HFF-Myc (cell line): ENCODE measurements around the gene CNKSR2.

Experiments used
- DNase-seq: peaks from one replicate; pipeline ENCODE4 v3.0.0-alpha.2; 2011; ENCODE audit warnings: low read depth; ENCODE audit errors: extremely low read depth
- H3K4me3 ChIP-seq: replicated peaks from 2 replicates; pipeline ENCODE4 v1.5.1; 2011; ENCODE audit warnings: low read depth, mild to moderate bottlenecking, control low read depth, low read length
- CTCF ChIP-seq: IDR thresholded peaks from 2 replicates; pipeline ENCODE4 v1.5.1; 2012; ENCODE audit warnings: mild to moderate bottlenecking, low read depth, low read length, control low read depth; ENCODE audit errors: missing control alignments

CNKSR2 gene

GRCh38 chrX:21659320-21659719, 285.1 kb downstream of the CNKSR2 start:
- H3K4me3 ChIP-seq = no peak overlapping the region
- no peak for TF ChIP-seq CTCF
- DNase-seq = no peak

- no peak overlapping the region for H3K4me3 ChIP-seq
- TF ChIP-seq CTCF = no peak
- no peak for DNase-seq
These were observed 285.9 kb downstream of the CNKSR2 start for GRCh38 chrX:21660156-21660555.

- no peak overlapping the region for H3K4me3 ChIP-seq
- DNase-seq = no peak
- no peak for TF ChIP-seq CTCF
These were observed 287.1 kb downstream of the CNKSR2 start for GRCh38 chrX:21661316-21661715.

- DNase-seq = no peak
- no peak overlapping the region for H3K4me3 ChIP-seq
- no peak for TF ChIP-seq CTCF
These were observed 288.5 kb downstream of the CNKSR2 start for GRCh38 chrX:21662761-21663160.

GRCh38 chrX:21666252-21666651, 292.0 kb downstream of the CNKSR2 start:
- H3K4me3 ChIP-seq = no peak overlapping the region
- no peak for TF ChIP-seq CTCF
- no peak for DNase-seq

- no peak overlapping the region for H3K4me3 ChIP-seq
- DNase-seq = no peak
- no peak for TF ChIP-seq CTCF
These were observed 292.5 kb downstream of the CNKSR2 start for GRCh38 chrX:21666679-21667078.

- no peak overlapping the region for H3K4me3 ChIP-seq
- no peak for TF ChIP-seq CTCF
- no peak for DNase-seq
These were observed 300.4 kb downstream of the CNKSR2 start for GRCh38 chrX:21674430-21675186.
